GM18858 (cell line): ENCODE measurements around the gene SRRM2.
A peak's percentile ranks its signal among the peaks of the same experiment; 100 is the strongest.

Source experiments
- ATAC-seq: cut with Tn5 transposase; IDR thresholded peaks from one replicate; pipeline ENCODE4 v1.9.1; 2021; ENCODE audit not compliant: unreplicated experiment

Gene SRRM2

DNA sequence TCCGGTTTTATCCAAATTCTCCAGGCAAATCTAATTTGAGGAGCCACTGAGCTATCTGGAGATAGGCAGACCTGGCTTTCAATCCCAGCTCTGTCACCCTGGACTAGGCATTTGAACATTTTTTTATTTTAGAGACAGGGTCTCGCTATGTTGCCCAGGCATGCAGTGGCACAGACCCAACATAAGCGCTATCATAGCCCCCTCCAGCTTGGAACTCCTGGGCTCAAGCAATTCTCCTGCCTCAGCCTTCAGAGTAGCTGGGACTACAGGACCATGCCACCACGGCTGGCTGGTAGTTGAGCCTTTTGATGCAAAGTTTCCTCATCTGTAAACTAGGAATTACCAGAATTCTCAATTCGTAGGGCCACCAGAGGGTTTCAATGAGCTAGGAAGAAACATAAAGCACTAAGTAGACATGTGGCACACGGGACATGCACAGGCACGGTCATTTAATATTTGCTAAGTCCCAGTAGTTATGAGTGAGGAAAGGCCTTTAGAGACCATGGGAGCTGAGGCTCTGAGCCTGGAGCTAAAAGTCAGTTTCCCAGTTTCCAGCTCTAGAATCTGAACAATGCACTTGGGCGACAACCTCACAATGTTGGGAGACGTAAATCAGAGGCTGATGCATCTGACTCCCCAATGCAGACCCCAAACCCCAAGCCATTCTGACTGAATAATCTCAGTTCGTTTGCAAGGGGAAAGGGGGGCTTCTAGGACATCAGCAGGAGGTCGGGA is 23.5 kb downstream of the SRRM2 start:
- no peak for ATAC-seq

DNA sequence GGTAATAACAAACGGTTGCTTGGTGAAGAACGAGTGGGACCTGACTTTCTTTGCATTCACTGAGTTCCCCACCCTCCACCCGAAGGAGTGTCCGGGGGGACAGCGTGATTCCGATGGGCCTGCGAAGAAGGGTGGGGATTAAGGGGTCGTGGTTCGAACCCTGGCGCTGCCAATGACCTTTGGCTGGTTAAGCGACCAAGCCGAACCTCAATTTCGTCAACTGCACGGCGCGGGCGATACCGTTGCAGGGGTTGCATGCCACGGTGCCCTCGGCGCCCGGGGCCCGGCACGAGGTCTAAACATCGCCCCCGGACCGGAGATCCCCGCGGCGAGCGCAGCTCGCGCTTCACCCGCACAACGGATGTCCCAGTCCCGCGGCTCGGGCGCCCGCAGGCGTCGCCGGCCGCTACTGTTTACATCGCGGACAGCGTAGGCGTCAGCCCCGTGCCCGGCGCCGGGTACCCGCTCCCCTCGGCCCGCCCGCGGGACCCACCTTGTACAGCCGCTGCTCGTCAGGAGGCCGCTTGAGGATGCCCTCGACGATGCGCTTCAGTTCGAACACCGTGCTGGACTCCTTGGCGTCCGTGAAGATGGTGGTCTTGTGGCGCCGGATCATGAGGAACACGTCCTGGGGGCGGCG is 24.2 kb downstream of the SRRM2 start:
- peak; percentile 21 for ATAC-seq

DNA sequence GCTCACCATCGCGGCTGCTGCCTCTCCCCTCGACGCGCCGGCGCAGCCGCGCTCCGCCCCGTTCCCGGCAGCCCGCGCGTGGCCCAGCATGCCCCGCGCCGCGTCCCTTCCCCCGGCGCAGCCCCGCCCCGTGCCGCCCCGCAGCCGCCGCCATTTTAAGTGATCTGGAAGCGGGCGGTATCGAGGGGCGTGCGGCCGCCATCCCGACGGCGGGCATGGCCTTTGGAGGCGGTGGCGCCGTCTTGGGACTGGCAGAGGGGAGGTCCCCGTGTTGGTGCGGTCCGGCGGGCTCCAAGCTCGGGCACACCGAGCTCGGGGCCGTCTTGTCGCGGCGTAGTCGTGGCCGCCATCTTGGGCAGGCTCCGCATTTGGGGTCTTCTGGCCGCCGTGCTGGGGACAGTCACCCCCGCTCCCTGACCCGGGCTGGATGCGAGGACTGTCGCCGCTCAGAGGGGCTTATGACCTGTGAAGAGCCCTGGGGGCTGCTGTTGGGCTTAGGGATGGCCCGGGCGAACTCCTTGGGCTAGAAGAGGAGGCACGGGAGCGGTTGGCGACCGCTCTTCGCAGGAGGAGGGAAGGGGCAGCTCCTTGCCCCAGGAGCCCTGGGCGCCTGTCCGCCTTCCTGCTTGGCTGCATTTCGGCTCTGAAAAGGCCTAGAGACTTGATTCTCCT is 24.9 kb downstream of the SRRM2 start, which contains the start of gene ELOB:
TSS of gene ELOB (minus strand) at position 50 of the 672 bp plus-strand sequence. CDS start at position 9, 41 bp downstream.
- peak; percentile 48 for ATAC-seq

GRCh38 chr16:2777903-2778629 is 25.6 kb downstream of the SRRM2 start:
- no peak for ATAC-seq

DNA sequence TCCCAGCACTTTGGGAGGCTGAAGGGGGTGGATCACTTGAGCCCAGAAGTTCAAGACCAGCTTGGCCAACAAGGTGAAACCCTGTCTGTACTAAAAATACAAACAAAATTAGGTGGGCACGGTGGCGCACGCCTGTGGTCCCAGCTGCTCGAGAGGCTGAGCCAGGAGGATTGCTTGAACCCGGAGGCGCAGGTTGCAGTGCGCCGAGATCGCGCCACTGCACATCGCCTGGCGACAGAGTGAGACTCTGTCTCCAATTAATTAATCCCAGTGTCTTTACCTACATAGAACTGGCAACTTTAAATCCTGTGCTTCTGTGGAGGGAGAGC is 26.2 kb downstream of the SRRM2 start:
- no peak for ATAC-seq

DNA sequence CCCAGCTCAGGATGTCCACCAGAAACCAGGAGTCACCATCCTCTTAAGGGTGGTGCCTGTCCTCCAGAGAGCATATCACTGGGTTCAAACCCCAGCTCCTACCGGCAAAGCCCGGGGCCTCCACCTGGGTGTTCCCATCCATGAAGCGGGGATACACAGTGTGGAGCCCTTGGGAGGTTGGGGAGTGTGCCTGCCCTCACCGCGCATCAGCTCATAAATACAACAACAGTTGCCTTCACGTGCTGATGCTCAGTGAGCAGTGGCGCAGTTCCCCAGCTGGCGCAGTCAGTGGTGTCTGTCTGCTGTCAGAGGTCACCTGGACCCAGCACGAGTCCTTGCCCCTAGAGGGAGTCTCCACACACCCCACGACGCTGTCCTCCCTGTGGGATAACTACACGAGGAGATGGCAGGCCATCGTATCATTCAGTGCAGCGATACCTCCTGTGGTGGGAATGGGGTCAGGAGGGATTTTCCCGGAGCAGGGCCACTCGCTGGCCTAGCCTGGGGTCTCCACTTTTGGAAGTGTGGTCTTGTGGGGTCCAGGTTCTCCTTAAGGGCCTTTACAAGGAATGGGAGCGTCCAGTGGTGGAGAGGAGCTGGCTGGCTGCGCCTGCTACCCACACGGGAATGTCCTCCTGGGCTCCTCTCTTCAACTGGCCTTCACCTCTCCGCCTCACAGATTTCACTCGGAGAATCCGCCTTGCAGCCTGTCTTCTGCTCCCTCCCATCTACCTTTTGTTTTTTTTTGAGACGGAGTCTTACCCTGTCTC is 26.9 kb downstream of the SRRM2 start:
- no peak for ATAC-seq

GRCh38 chr16:2779978-2780898 is 27.8 kb downstream of the SRRM2 start:
- no peak for ATAC-seq

GRCh38 chr16:2782583-2783351 is 30.3 kb downstream of the SRRM2 start:
- ATAC-seq: no peak

GRCh38 chr16:2783581-2784357 is 31.3 kb downstream of the SRRM2 start:
- ATAC-seq: no peak

DNA sequence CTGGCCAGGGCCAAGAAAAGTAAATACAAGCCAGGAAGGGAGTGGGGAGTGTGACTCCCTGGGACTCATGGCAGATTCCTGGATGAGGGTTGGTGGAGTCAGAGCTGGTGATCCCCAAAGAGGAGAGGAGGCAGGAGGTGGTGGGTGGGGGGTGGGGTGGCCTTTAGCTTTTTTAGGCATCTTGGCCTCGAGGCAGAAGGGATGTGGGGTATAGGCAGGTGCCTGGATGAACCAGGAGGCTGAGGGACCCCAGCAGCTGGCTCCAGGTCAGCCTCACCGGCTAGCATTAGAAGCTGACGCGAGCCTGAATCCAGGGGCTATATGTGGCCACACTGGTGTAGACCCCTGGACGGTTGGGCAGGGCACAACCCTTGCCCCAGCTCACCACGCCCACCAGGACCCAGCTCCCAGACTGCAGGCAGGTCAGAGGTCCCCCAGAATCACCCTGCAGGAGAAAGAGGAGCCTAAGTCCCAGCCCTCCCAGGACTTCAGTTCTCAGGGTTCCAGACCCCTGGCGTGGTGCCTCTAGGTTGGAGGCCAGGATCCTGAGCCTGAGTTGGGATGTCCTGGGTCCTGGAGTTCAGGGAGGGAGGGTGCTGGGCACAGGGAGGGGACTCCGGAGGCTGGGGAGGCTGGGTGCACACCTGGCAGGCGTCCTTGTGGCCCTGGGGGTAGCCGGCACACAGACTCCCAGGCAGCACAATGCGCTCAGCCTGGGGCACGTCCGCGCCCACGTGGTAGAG is 32.1 kb downstream of the SRRM2 start:
- no peak for ATAC-seq

- ATAC-seq: no peak
Measured at GRCh38 chr16:2785101-2785991, 32.9 kb downstream of the SRRM2 start.

DNA sequence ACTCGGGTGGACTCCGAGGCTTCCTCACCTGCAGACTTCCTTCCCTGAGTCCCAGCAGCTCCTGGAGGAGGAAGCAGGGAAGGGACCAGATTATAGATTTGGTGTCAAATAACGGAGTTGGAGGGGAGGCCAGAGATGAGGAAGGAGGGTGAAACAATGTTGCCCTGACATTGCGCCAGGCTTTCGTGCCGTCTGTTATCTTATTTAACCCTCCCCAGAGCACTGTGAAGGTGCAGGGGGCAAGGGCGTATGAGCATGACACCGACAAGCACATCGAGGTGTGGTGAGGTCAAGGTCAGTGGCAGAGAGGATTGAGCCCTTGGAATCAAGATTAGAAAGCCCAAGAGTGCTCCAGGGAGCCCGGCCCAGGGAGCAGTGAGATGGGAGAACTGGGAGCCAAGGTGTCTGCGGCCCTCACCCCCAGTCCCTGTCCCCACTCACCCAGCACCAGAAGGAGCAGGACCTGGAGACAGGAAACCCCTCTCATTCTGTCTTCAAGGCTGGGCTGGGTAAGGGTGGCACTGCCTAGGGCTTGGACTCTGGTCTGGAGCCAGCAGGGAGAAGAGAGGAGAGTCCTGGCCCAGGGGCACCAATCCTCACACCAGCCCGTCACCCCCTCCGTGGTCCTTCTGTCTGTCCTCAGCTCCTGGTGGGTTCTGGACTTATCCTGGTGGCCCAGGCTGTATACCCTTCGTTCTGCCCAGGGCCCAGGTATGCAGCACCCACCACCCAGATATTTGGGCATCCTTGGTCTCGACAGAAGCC is 33.8 kb downstream of the SRRM2 start:
- no peak for ATAC-seq

DNA sequence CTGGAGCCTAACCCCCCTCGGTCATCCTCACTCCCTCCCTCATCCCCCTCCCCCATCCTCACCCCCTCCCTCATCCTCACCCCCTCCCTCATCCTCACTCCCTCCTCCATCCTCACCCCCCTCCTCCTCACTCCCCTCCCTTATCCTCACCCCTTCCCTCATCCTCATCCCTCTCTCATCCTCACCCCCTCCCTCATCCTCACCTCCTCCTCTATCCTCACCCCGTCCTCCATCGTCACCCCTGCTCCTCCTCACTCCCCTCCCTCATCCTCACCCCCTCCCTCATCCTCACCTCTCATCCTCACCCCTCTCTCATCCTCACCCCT is 34.4 kb downstream of the SRRM2 start:
- ATAC-seq: no peak

DNA sequence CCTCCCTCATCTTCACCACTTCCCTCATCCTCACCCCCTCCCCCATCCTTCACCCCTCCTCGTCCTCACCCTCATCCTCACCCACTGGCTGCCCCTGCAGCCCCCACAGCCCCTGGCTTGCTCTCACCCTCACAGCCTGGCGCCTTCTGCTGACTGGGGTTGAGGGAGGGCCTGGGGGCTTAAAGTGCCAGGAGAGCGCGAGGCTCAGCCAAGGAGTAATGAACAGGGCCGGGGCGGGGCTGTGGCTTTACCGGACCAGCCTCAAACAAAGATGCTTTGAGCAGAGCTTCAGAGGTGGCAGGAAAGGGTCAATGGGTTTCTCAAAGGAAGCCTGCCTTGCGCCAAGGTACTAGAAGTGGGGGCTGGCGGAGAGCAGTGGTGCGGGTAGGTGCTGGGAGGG is 35.0 kb downstream of the SRRM2 start, which contains the start of gene PRSS33:
TSS of gene PRSS33 (minus strand) at position 155 of the 400 bp plus-strand sequence. CDS start 1,013 bp downstream, outside the sequence.
- ATAC-seq: no peak

DNA sequence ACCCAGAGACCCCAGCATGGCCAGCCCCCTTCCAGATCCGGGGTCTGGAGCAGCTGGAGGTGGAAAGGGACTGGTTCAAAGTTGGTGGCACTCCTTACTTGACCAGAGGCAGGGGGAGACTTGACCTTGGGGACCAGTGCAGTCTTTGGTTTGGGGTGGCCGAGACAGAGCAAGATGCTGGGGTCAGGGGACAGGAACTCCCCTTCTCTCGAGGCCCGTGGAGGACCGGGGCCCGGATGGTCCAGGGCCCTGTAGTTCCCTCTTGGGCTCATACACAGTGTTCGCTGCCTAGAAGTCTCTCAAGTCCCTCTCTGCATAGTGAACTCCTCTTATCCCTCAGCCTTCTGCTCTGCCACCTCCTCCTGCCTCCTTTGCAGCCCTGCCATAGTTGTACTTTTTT is 35.5 kb downstream of the SRRM2 start:
- no peak for ATAC-seq

- no peak for ATAC-seq
Measured at GRCh38 chr16:2790631-2791030, 38.2 kb downstream of the SRRM2 start.
